Measurements from ENCODE around the gene TMSB10. TPM values are rescaled to one million over a fixed set of nuclear protein-coding genes. Genes with fewer than 3 reads are reported as not detected.
"Not testable (repeated sequence)": the region's sequence is repeated elsewhere in the genome, so short reads cannot be mapped to it uniquely, and the experiment has no call there.

Gene TMSB10
- total RNA-seq, 1 donor from 2014 or later, result 5,953 TPM

DNA sequence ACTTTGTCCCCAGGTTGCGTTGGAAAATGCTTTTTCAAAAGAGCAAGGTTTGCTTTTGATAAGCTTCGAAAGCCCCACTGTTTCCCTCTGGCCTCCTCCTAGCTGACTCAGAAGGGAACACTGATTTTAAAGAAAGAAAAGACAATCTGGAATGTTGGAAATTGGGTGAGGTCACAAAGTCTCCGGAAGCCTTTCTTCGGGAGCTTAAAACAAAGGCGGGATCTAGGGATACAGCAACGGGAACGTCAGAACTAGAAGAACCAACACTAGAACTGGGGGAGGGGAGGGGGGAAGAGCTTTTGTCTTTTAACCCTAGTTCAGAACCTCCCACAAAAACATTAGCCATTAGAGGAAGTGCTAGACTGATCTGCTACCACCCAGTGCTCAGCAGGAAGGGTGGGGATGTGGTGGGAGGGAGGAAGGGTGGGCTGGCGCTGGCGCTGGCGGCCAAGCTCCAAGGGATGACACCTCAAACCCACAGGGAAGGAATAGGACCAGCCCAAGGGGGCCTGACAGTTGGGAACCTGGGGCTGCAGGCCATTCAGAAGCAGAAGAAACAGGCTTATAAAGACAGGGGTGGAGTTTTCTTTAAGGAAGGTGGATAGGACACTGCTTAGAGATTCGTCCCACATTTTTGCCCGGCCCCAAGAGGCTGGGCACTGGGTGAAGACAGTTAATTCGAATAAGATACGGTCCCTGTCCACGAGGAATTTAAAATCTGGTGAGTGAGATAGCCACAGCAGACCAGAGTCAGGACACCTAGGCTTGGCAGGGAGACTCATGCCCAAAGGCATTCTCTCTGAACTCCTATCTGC lies 1.7 kb downstream of the TMSB10 start:
- Histone ChIP-seq H3K36me3 (ENCODE audit: control insufficient read depth, insufficient read depth, low read length) (peaks cover 1% of the 10 kb centered on the region), H3K4me3 (ENCODE audit: low read depth, low read length) (peak overlapping the region; percentile 91), H3K27me3 (ENCODE audit: control insufficient read depth, insufficient read depth, low read length) (no peaks in the 10 kb centered on the region)
- DNase-seq (ENCODE audit: low read depth), result no peak
- TF ChIP-seq, protein P1, sequence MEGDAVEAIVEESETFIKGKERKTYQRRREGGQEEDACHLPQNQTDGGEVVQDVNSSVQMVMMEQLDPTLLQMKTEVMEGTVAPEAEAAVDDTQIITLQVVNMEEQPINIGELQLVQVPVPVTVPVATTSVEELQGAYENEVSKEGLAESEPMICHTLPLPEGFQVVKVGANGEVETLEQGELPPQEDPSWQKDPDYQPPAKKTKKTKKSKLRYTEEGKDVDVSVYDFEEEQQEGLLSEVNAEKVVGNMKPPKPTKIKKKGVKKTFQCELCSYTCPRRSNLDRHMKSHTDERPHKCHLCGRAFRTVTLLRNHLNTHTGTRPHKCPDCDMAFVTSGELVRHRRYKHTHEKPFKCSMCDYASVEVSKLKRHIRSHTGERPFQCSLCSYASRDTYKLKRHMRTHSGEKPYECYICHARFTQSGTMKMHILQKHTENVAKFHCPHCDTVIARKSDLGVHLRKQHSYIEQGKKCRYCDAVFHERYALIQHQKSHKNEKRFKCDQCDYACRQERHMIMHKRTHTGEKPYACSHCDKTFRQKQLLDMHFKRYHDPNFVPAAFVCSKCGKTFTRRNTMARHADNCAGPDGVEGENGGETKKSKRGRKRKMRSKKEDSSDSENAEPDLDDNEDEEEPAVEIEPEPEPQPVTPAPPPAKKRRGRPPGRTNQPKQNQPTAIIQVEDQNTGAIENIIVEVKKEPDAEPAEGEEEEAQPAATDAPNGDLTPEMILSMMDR (IDR thresholded peaks at IDR 0.05; ENCODE audit: insufficient read depth, low read length, poor library complexity, severe bottlenecking), result no peak

DNA sequence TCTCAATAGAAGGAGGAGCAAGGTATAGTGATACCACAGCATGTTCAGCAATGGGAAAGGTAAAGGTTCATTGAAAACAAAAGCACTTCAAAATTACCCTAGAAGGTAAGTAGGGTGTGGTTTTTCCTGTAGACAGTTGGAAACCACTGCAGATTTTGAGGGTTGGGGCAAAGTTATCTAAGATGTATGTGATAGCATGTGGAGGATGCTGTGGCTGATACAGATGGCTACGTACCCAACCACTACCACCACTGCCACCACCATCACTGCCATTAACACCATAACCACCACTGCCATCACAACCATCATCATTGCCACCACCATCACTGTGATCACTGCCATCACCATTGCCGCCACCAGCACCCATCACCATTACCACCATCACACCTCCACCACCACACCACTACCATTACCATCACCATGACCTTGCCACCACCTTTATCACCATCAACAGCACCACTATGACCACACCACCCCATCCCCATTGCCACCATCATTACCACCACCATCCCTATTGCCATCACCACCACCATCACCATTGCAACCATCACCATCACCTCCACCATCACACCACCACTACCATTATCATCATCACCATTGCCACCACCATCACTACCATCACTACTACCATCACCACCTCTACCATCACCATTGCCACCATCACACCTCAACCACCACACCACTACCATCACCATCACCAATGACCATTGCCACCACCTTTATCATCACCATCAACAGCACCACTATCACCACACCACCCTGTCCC lies 3.7 kb downstream of the TMSB10 start:
- no peak for DNase-seq (ENCODE audit: low read depth)
- TF ChIP-seq, protein P1 (IDR thresholded peaks at IDR 0.05; ENCODE audit: insufficient read depth, low read length, poor library complexity, severe bottlenecking), result no peak
- no peaks in the 10 kb centered on the region for H3K27me3 ChIP-seq (ENCODE audit: control insufficient read depth, insufficient read depth, low read length)
- H3K36me3 ChIP-seq (ENCODE audit: control insufficient read depth, insufficient read depth, low read length), result peaks cover 1% of the 10 kb centered on the region
- H3K4me3 ChIP-seq (ENCODE audit: low read depth, low read length), result no peak overlapping the region

DNA sequence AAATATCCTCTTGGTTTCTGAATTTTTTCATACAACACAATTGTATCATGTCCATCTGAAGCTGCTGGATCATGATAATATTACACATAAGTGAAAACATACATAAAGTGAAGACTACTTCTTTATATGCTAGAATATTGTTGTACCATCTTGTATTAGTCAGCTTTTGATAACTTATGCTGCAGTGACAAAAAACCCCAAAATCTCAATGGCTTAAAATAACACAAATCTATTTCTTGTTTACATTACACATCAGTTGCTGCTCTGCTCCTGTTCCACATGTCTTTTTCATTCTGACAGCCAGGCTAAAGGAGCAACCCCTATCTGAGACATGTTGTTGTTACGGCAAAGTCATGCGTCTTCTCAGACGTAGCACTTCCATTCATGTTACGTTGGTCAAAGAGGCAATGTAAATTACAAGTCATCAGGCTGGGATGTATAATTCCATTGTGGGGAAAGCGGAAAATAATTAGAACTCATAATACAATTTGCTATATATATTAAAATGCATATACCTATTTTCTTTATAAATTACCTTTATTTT lies 5.8 kb downstream of the TMSB10 start:
- H3K36me3 ChIP-seq (ENCODE audit: control insufficient read depth, insufficient read depth, low read length), result peaks cover 1% of the 10 kb centered on the region
- H3K4me3 ChIP-seq (ENCODE audit: low read depth, low read length), result no peak overlapping the region
- TF ChIP-seq, protein P1 (IDR thresholded peaks at IDR 0.05; ENCODE audit: insufficient read depth, low read length, poor library complexity, severe bottlenecking), result no peak
- no peaks in the 10 kb centered on the region for H3K27me3 ChIP-seq (ENCODE audit: control insufficient read depth, insufficient read depth, low read length)
- no peak for DNase-seq (ENCODE audit: low read depth)

DNA sequence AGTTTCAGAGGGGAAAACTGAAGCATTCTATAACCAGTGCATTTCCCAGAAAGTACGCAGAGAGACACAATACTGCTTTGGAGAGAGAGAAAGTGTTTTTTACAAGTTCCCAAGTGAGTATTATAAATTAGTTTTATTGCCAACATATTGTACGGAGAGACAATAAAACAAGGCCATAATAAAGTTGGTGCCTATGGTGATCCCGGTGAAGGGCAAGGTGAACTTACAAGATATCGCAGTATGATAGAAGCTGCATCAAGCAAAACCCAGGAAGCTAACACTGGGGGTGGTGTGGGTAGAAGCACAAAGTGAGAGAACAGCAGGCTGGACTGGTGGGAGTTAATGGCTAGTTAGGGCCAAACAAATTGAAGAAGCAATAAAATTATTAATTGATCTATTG lies 7.5 kb downstream of the TMSB10 start:
- H3K36me3 ChIP-seq (ENCODE audit: control insufficient read depth, insufficient read depth, low read length), result no peaks in the 10 kb centered on the region
- H3K4me3 ChIP-seq (ENCODE audit: low read depth, low read length), result no peak overlapping the region
- TF ChIP-seq, protein P1 (IDR thresholded peaks at IDR 0.05; ENCODE audit: insufficient read depth, low read length, poor library complexity, severe bottlenecking), result no peak
- DNase-seq (ENCODE audit: low read depth), result no peak
- no peaks in the 10 kb centered on the region for H3K27me3 ChIP-seq (ENCODE audit: control insufficient read depth, insufficient read depth, low read length)

DNA sequence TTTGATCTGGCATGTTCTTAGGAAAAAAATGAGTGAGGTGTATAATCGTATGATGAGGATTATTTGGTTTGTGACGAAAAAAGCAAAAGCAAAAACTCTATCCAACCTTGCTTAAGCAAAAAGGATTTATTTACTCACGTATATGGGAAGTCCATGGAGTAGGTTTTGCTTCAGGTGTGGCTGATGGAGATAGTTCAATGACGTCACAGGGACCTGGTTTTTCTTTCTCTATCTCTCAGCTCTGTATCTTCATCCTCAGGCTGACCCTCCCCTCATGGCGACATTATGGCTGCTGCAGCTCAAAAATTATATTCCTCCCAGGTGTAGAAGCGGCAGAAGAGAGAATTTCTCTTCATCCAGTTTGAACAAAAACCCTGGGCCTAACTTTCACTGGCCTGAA lies 8.9 kb downstream of the TMSB10 start:
- DNase-seq (ENCODE audit: low read depth), result no peak
- TF ChIP-seq, protein P1 (IDR thresholded peaks at IDR 0.05; ENCODE audit: insufficient read depth, low read length, poor library complexity, severe bottlenecking), result no peak
- Histone ChIP-seq H3K4me3 (ENCODE audit: low read depth, low read length) (no peak overlapping the region), H3K27me3 (ENCODE audit: control insufficient read depth, insufficient read depth, low read length) (no peaks in the 10 kb centered on the region), H3K36me3 (ENCODE audit: control insufficient read depth, insufficient read depth, low read length) (no peaks in the 10 kb centered on the region)

DNA sequence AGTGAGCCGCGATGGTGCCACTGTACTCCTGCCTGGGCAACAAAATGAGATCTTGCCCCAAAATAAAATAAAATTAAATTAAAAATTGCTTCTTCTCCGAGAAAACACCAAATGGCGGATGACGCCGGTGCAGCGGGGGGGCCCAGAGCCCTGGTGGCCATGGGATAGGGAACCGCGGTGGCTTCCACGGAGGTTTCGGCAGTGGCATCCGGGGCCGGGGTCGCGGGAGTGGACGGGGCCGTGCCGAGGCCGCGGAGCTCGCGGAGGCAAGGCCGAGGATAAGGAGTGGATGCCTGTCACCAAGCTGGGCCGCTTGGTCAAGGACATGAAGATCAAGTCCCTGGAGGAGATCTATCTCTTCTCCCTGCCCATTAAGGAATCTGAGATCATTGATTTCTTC lies 10.2 kb downstream of the TMSB10 start:
- not testable (repeated sequence) for H3K36me3 ChIP-seq (ENCODE audit: control insufficient read depth, insufficient read depth, low read length); H3K4me3 ChIP-seq (ENCODE audit: low read depth, low read length); H3K27me3 ChIP-seq (ENCODE audit: control insufficient read depth, insufficient read depth, low read length); DNase-seq (ENCODE audit: low read depth)

DNA sequence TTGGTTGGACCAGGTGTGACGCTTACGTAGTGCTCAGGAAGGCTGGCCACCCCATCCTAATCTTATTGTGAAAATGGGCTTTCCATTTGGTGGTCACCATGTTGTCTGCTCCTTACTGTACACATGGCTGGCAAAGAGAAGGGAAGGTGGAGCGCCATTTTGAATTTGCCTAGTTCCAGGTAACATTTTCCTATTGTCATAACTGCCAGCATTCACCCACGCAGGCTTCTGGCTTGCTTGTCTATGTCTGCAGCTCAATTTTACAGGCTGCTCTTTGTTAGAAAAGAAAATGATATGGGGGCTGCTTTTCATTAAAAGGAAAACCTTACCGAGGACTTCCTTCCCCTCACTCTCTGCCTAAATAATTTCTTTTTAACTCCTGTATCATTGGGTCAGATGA lies 12.4 kb downstream of the TMSB10 start:
- DNase-seq (ENCODE audit: low read depth); H3K27me3 ChIP-seq (ENCODE audit: control insufficient read depth, insufficient read depth, low read length); H3K4me3 ChIP-seq (ENCODE audit: low read depth, low read length); H3K36me3 ChIP-seq (ENCODE audit: control insufficient read depth, insufficient read depth, low read length): not testable (repeated sequence)
